H1 (cell line): ENCODE data around the gene PHLDA3. TPM values are rescaled to one million over a fixed set of nuclear protein-coding genes. Genes with fewer than 3 reads are reported as not detected.

Experiments used
- CTCF ChIA-PET: fragments of 300-600 bp; sonication (Branson Sonifier 250); formaldehyde crosslinking; loops from one replicate; lab custom pipeline; 2021; ENCODE audit not compliant: partially characterized antibody; lab: Charles Lee
- POLR2A ChIA-PET: fragments of 300-600 bp; sonication (Branson Sonifier 250); formaldehyde crosslinking; loops from one replicate; lab custom pipeline; 2021; ENCODE audit warnings: inconsistent platforms; ENCODE audit not compliant: partially characterized antibody; lab: Charles Lee
- DNase-seq, 2 experiments: peaks; one replicate each; pipeline versions ENCODE4 v3.0.0 to v3.0.0-alpha.2; 2010 to 2022; ENCODE audit warnings: low spot score in 2 of 2, low read depth in 1 of 2, mixed read lengths in 1 of 2
- FAIRE-seq: peaks from 2 replicates; lab custom pipeline; 2011; peaks lifted over from hg19 to GRCh38; lab: Jason Lieb, UNC
- H2AFZ ChIP-seq: 2 replicates; pipeline ENCODE4 v1.8.1; 2012; ENCODE audit warnings: low read length, inconsistent platforms
- H2AK5ac ChIP-seq: 2 replicates; pipeline ENCODE4 v1.6.1; 2013; ENCODE audit warnings: low read depth, low read length
- H2BK120ac ChIP-seq: replicated peaks from 2 replicates; pipeline ENCODE3; 2013; ENCODE audit warnings: low read depth, low read length, inconsistent platforms
- H2BK12ac ChIP-seq: 2 replicates; pipeline ENCODE4 v1.6.1; 2013; ENCODE audit warnings: low read depth, low read length
- H2BK15ac ChIP-seq: 2 replicates; pipeline ENCODE4 v1.6.1; 2013; ENCODE audit warnings: low read length
- H2BK20ac ChIP-seq: 2 replicates; pipeline ENCODE4 v1.6.1; 2013; ENCODE audit warnings: low read length
- H2BK5ac ChIP-seq: 2 replicates; pipeline ENCODE4 v1.6.1; 2013; ENCODE audit warnings: low read depth, low read length
- H3K14ac ChIP-seq: 2 replicates; pipeline ENCODE4 v1.6.1; 2013; ENCODE audit warnings: inconsistent platforms; ENCODE audit not compliant: insufficient read length
- H3K18ac ChIP-seq: 2 replicates; pipeline ENCODE4 v1.6.1; 2013; ENCODE audit warnings: low read length; ENCODE audit errors: extremely low read depth
- H3K23ac ChIP-seq: 2 replicates; pipeline ENCODE4 v1.6.1; 2013; ENCODE audit warnings: inconsistent platforms; ENCODE audit not compliant: insufficient read length
- H3K23me2 ChIP-seq: 2 replicates; pipeline ENCODE4 v1.6.1; 2013; ENCODE audit warnings: low read depth, low read length
- H3K27ac ChIP-seq: 2 replicates; pipeline ENCODE4 v1.6.1; 2011; ENCODE audit warnings: low read depth, low read length, inconsistent platforms
- H3K27me3 ChIP-seq, 4 experiments: replicated peaks in 1 of 4; 1 replicate in 1 of 4; 2 replicates in 3 of 4; pipeline versions ENCODE4 v1.6.1 to v1.8.1; 2011 to 2013; ENCODE audit warnings: low read length in 3 of 4, mild to moderate bottlenecking in 3 of 4, inconsistent platforms in 2 of 4, mixed read lengths in 2 of 4, moderate library complexity in 1 of 4; ENCODE audit not compliant: control insufficient read depth in 3 of 4, insufficient read depth in 3 of 4; ENCODE audit errors: extremely low read depth in 1 of 4
- H3K36me3 ChIP-seq, 4 experiments: 2 replicates each; pipeline versions ENCODE4 v1.6.1 to v1.8.1; 2011 to 2013; ENCODE audit warnings: mild to moderate bottlenecking in 4 of 4, low read length in 3 of 4, moderate library complexity in 2 of 4, control low read depth in 1 of 4, inconsistent platforms in 1 of 4; ENCODE audit not compliant: insufficient read depth in 4 of 4, control insufficient read depth in 2 of 4
- H3K4ac ChIP-seq: replicated peaks from 2 replicates; pipeline ENCODE3; 2013; ENCODE audit warnings: low read length, low read depth, mixed read lengths, inconsistent platforms; ENCODE audit not compliant: insufficient read length
- H3K4me1 ChIP-seq, 4 experiments: replicated peaks in 1 of 4; 1 replicate in 1 of 4; 2 replicates in 3 of 4; pipeline versions ENCODE4 v1.6.1 to v1.8.1; 2011 to 2013; ENCODE audit warnings: low read length in 3 of 4, inconsistent platforms in 2 of 4, mixed read lengths in 1 of 4; ENCODE audit not compliant: insufficient read depth in 4 of 4, control insufficient read depth in 3 of 4
- H3K4me2 ChIP-seq, 2 experiments: 2 replicates each; pipeline versions ENCODE4 v1.6.1 to v1.8.1; 2011 to 2013; ENCODE audit warnings: low read depth in 2 of 2, low read length in 2 of 2, control low read depth in 1 of 2, inconsistent platforms in 1 of 2, mild to moderate bottlenecking in 1 of 2; ENCODE audit not compliant: insufficient read depth in 1 of 2
- H3K4me3 ChIP-seq, 4 experiments: fragments of 200-600, 300-600 bp in 1 of 4; sonication (generic), shearing (Covaris generic), sonication (Bioruptor Twin) in 1 of 4; 2 replicates each; pipeline versions ENCODE4 v1.5.1 to v1.8.1; 2011 to 2016; ENCODE audit warnings: low read length in 4 of 4, low read depth in 3 of 4, control low read depth in 2 of 4, inconsistent platforms in 2 of 4, mild to moderate bottlenecking in 2 of 4, mixed read lengths in 1 of 4, moderate library complexity in 1 of 4; ENCODE audit not compliant: insufficient read depth in 2 of 4; ENCODE audit errors: extremely low read depth in 1 of 4
- H3K56ac ChIP-seq: replicated peaks from 2 replicates; pipeline ENCODE3; 2013; ENCODE audit warnings: low read depth, mild to moderate bottlenecking, mixed read lengths, low read length, inconsistent platforms; ENCODE audit not compliant: insufficient read length
- H3K79me1 ChIP-seq: 2 replicates; pipeline ENCODE4 v1.6.1; 2013; ENCODE audit warnings: low read depth, low read length, control low read depth
- H3K79me2 ChIP-seq, 2 experiments: 2 replicates each; pipeline versions ENCODE4 v1.6.1 to v1.8.1; 2012 to 2013; ENCODE audit warnings: low read length in 2 of 2, mild to moderate bottlenecking in 2 of 2, inconsistent platforms in 1 of 2; ENCODE audit not compliant: insufficient read depth in 2 of 2, control insufficient read depth in 1 of 2
- H3K9ac ChIP-seq, 4 experiments: replicated peaks in 1 of 4; 1 replicate in 1 of 4; 2 replicates in 3 of 4; pipeline versions ENCODE4 v1.6.1 to v1.8.1; 2011 to 2013; ENCODE audit warnings: low read depth in 3 of 4, low read length in 3 of 4, control low read depth in 2 of 4, mild to moderate bottlenecking in 2 of 4, moderate library complexity in 2 of 4, inconsistent platforms in 1 of 4; ENCODE audit errors: extremely low read depth in 1 of 4
- H3K9me3 ChIP-seq, 2 experiments: 2 replicates each; pipeline versions ENCODE4 v1.6.1 to v1.8.1; 2012 to 2013; ENCODE audit warnings: mild to moderate bottlenecking in 2 of 2, moderate library complexity in 2 of 2, control low read depth in 1 of 2, inconsistent platforms in 1 of 2, low read depth in 1 of 2, low read length in 1 of 2, mixed read lengths in 1 of 2; ENCODE audit not compliant: insufficient read depth in 2 of 2
- H4K20me1 ChIP-seq, 2 experiments: replicated peaks in 1 of 2; 2 replicates each; pipeline versions ENCODE3 to v1.8.1; 2011 to 2013; ENCODE audit warnings: inconsistent platforms in 2 of 2, low read length in 2 of 2, mild to moderate bottlenecking in 1 of 2; ENCODE audit not compliant: insufficient read depth in 2 of 2, control insufficient read depth in 1 of 2
- H4K5ac ChIP-seq: 2 replicates; pipeline ENCODE4 v1.6.1; 2013; ENCODE audit warnings: low read length, low read depth, mixed read lengths, inconsistent platforms; ENCODE audit not compliant: insufficient read length
- H4K8ac ChIP-seq: 2 replicates; pipeline ENCODE4 v1.8.0; 2013; ENCODE audit warnings: mild to moderate bottlenecking, moderate library complexity, low read length, inconsistent platforms; ENCODE audit not compliant: insufficient read depth; ENCODE audit errors: extremely low read depth
- H4K91ac ChIP-seq: replicated peaks from 2 replicates; pipeline ENCODE3; 2013; ENCODE audit warnings: low read length, mixed read lengths, inconsistent platforms; ENCODE audit not compliant: insufficient read length
- ATF2 ChIP-seq: IDR thresholded peaks from 2 replicates; pipeline ENCODE4 v1.6.1; 2012; ENCODE audit warnings: low read length, inconsistent platforms
- EZH2 ChIP-seq: fragments of 200-600 bp; sonication (generic); IDR thresholded peaks from 2 replicates; pipeline ENCODE4 v1.7.1; 2012; ENCODE audit warnings: low read depth, mild to moderate bottlenecking, moderate library complexity, low read length, inconsistent platforms; ENCODE audit not compliant: severe bottlenecking
- HDAC6 ChIP-seq: IDR thresholded peaks from one replicate; pipeline ENCODE4 v1.7.1; 2012; ENCODE audit warnings: low read depth, mild to moderate bottlenecking, inconsistent platforms, low read length, moderate library complexity
- PHF8 ChIP-seq: fragments of 200-600 bp; sonication (generic); conservative IDR thresholded peaks from 2 replicates; pipeline ENCODE4 v1.7.1; 2012; ENCODE audit warnings: low read depth, mild to moderate bottlenecking, inconsistent platforms, low read length, moderate library complexity
- RBBP5 ChIP-seq: IDR thresholded peaks from 2 replicates; pipeline ENCODE4 v1.7.1; 2012; ENCODE audit warnings: low read depth, mild to moderate bottlenecking, inconsistent platforms, low read length, moderate library complexity, borderline replicate concordance
- TAF1 ChIP-seq: IDR thresholded peaks from 2 replicates; pipeline ENCODE4 v1.6.1; 2011; ENCODE audit warnings: mild to moderate bottlenecking, low read depth, low read length
- TAF7 ChIP-seq: optimal IDR thresholded peaks from 2 replicates; pipeline ENCODE3; 2011; ENCODE audit warnings: low read depth, mild to moderate bottlenecking, inconsistent platforms, low read length, moderate library complexity, borderline replicate concordance
- TCF12 ChIP-seq: IDR thresholded peaks from 2 replicates; pipeline ENCODE4 v1.6.1; 2011; ENCODE audit warnings: low read depth, mild to moderate bottlenecking, low read length
- WGBS, 2 experiments: shearing (Covaris generic) in 1 of 2; methylation state at CpG; one replicate each; pipeline versions ENCODE4 v1.1.6 to v1.1.7; 2013 to 2015; ENCODE audit warnings: low lambda C conversion rate in 2 of 2, mixed read lengths in 2 of 2, inconsistent platforms in 1 of 2, low coverage in 1 of 2, missing lambda C conversion rate in 1 of 2; ENCODE audit not compliant: insufficient replicate concordance in 2 of 2, insufficient coverage in 1 of 2, insufficient read length in 1 of 2; ENCODE audit errors: extremely low coverage in 1 of 2, missing lambda C conversion rate in 1 of 2; 5-methylcytosine and 5-hydroxymethylcytosine counted together
- polyA plus RNA-seq, 7 experiments: library from polyadenylated mRNA; depleted of rRNA in 3 of 7; stranded (reverse) in 5 of 7; unstranded in 2 of 7; fragments of >200 nt in 5 of 7; fragments of 200-250 nt in 2 of 7; gene quantifications; 1 replicate in 5 of 7; 2 replicates in 1 of 7; 4 replicates in 1 of 7; pipeline versions ENCODE4 v1.2.1 to v1.2.3, GENCODE V29; 2011 to 2013; ENCODE audit warnings: missing spikeins in 2 of 7, mixed read lengths in 2 of 7
- total RNA-seq: library from RNA; stranded (reverse); fragmentation: NEBNext Ultra II Directional; extraction: Animal tissue kit (Norgen Biotek cat#: 25700); gene quantifications from 2 replicates; pipeline ENCODE4 v1.2.1, GENCODE V29; 2021
- TF ChIP-seq, protein P1 (sequence below), 3 experiments: IDR thresholded peaks; 1 replicate in 2 of 3; 2 replicates in 1 of 3; pipeline versions ENCODE4 v1.5.1 to v1.6.1; 2011; ENCODE audit warnings: low read length in 3 of 3, mild to moderate bottlenecking in 3 of 3, inconsistent platforms in 2 of 3, low read depth in 1 of 3, moderate library complexity in 1 of 3; ENCODE audit not compliant: insufficient read depth in 1 of 3; ENCODE audit errors: control extremely low read depth in 1 of 3

Gene PHLDA3
- total and polyA plus RNA-seq, 2 of the 8 experiments (the other 6 are each of a cell fraction or from before 2014, with no cell fraction given), result 25.5 to 27.5 TPM

GRCh38 chr1:201436393-201436792 lies 32.6 kb downstream of the PHLDA3 start:
- Histone ChIP-seq H3K4me1 (peaks cover 0 to 7% (median 3%) of the 10 kb centered on the region in 4 experiments; a peak in 3 of 7 replicates), H3K9ac (no peak overlapping the region), H2BK15ac (no peak overlapping the region), H3K79me1 (no peaks in the 10 kb centered on the region), H3K14ac (no peak overlapping the region), H3K18ac (no peak overlapping the region), H2BK12ac (no peak overlapping the region), H4K5ac (no peak overlapping the region), H4K91ac (no peak overlapping the region), H2AFZ (no peak overlapping the region), H3K79me2 (no peaks in the 10 kb centered on the region), H3K23ac (no peak overlapping the region), H2AK5ac (no peak overlapping the region), H4K8ac (no peak overlapping the region), H3K36me3 (no peaks in the 10 kb centered on the region), H2BK120ac (no peak overlapping the region), H3K4me2 (no peak overlapping the region), H2BK20ac (0 out of 2 replicates have a peak overlapping the region, but pooled peaks have one; percentile 18), H3K23me2 (no peaks in the 10 kb centered on the region), H3K4me3 (no peak overlapping the region), H3K27me3 (no peaks in the 10 kb centered on the region), H3K9me3 (no peaks in the 10 kb centered on the region), H4K20me1 (no peaks in the 10 kb centered on the region), H3K27ac (no peak overlapping the region), H2BK5ac (no peak overlapping the region), H3K56ac (no peak overlapping the region), H3K4ac (no peak overlapping the region)
- ChIA-PET POLR2A (interaction anchor here (0.7 to 2.1 kb wide), 3 partner anchors 12 to 45 kb away, joined by 3 to 8 read pairs (median 3); no protein-coding TSS in a partner anchor), CTCF (interaction anchor here (0.6 to 5.4 kb wide), 46 partner anchors 10 to 358 kb away, joined by 3 to 163 read pairs (median 8); partner anchors contain the start of genes CSRP1, PHLDA3, TNNI1 and TNNT2)
- WGBS, 2 experiments, result 56% methylated on average over 6 of the region's 6 CpGs; no CpG with 5 or more reads in 1 of the 2 experiments
- DNase-seq (peak in 1 of 2 experiments; percentile 63), FAIRE-seq (no peak)
- TF ChIP-seq ATF2 (no peak), TCF12 (no peak), HDAC6 (no peak), TAF7 (no peak), TAF1 (no peak), PHF8 (no peak), RBBP5 (no peak), EZH2 (no peak)
- TF ChIP-seq, protein P1, sequence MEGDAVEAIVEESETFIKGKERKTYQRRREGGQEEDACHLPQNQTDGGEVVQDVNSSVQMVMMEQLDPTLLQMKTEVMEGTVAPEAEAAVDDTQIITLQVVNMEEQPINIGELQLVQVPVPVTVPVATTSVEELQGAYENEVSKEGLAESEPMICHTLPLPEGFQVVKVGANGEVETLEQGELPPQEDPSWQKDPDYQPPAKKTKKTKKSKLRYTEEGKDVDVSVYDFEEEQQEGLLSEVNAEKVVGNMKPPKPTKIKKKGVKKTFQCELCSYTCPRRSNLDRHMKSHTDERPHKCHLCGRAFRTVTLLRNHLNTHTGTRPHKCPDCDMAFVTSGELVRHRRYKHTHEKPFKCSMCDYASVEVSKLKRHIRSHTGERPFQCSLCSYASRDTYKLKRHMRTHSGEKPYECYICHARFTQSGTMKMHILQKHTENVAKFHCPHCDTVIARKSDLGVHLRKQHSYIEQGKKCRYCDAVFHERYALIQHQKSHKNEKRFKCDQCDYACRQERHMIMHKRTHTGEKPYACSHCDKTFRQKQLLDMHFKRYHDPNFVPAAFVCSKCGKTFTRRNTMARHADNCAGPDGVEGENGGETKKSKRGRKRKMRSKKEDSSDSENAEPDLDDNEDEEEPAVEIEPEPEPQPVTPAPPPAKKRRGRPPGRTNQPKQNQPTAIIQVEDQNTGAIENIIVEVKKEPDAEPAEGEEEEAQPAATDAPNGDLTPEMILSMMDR (IDR thresholded peaks at IDR 0.05; ENCODE audit: control extremely low read depth in 1 of 3, insufficient read depth in 1 of 3, low read depth in 1 of 3, low read length in 3 of 3), result peak; percentile 39 to 55 (median 49); a peak in 3 of 4 replicates
